Amniotic stem cell (primary cell): Measurements from ENCODE around the gene KCTD1.
"Not testable (repeated sequence)": the region's sequence is repeated elsewhere in the genome, so short reads cannot be mapped to it uniquely, and the experiment has no call there.

Source experiments
- DNase-seq: peaks from one replicate; lab custom pipeline; 2025; lab: John Stamatoyannopoulos, UW

The KCTD1 gene

DNA sequence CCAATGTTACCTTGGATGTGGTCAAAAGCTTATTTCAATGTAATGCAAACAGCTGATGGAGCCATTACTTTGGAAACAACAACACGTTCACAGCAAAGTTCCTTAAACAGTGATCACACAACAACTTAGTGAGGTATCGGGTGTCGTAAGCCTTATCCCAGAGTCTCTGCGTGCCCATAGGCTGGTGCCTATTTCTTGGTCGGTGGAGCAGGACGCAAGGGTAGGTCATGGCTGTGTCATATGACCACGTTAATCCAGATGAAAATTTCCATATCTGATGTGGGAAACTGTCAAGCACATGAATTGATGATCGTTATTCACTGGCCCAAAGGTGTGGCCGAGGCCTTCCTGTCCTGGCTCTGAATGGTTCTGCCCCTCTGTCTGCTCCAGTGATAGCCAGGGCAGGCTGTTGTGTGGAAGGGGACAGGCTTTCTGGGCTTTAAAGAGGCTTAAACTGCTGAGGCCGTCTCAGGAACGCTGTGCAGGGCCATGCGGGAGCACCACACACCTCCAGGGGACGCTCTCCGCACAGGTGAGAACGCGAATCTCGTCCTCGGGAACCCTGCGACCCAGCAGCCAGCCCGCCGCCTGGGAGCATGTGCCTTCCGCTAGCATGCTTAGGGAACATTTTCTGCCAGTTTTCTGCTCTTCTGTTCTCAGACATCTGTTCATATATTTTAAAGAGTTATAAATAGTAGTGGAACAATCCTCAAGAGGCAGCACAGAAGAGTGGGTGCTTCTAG is 90.6 kb downstream of the KCTD1 start:
- DNase-seq: no peak

- no peak for DNase-seq
Observed at GRCh38 chr18:26457195-26457594, 91.2 kb downstream of the KCTD1 start.

DNA sequence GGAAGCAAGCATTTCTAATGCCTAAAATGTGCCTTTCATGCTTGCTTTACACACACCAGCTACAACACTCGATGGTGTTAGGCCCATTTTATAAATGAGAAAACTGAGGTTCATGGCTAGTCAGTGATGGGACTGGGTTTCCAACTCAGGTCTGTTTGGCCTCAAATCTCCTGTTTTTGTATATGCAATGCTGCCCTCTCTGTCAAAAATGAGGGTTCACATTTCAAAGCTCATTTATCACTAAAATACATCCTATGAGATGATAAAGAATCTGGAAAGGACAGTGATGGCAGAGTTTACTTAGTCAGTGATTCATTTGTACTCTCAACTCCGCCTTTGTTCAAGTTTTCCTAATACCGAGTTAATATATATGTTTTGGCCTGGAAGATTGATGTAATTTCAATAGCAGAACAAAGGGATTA is 92.3 kb downstream of the KCTD1 start:
- no peak for DNase-seq

DNA sequence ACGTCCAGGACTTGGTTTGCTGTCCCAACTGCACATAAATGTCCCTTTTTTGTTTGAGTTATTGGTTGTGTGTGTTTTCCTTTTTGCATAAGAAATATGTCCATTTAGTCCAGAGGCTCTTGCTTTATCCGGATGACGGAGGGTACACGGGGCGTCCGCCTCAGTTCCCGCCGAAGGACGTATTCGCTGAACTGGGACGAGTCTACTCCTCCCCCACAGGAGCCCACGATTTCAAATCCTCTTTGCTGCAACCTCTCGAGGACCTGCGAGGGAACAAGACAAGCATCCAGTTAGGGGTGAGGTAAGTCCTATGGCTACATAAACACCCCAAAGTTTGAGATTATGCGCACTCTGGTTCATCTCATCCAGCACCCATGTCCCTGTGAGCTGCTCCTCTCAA is 92.7 kb downstream of the KCTD1 start:
- no peak for DNase-seq

DNA sequence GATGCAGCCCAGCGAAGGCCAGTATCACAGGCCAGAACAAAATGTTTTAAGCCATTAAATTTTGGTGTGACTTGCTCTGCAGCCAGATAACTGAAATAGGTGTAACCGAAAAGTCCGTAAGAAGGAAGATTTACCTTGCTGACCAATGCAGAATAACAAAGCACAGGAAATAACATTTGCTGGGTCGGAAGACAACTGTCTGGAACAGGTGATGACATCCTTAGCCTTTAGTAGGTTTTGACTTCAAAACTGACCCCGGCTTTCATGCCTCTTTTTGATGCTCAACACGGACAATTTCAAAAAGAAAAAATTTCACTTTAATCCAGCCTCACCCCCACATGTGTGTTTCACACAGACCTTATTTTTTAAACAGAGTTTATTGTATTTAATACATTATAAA is 93.7 kb downstream of the KCTD1 start:
- DNase-seq: no peak

GRCh38 chr18:26454192-26454591 is 94.2 kb downstream of the KCTD1 start:
- no peak for DNase-seq

DNA sequence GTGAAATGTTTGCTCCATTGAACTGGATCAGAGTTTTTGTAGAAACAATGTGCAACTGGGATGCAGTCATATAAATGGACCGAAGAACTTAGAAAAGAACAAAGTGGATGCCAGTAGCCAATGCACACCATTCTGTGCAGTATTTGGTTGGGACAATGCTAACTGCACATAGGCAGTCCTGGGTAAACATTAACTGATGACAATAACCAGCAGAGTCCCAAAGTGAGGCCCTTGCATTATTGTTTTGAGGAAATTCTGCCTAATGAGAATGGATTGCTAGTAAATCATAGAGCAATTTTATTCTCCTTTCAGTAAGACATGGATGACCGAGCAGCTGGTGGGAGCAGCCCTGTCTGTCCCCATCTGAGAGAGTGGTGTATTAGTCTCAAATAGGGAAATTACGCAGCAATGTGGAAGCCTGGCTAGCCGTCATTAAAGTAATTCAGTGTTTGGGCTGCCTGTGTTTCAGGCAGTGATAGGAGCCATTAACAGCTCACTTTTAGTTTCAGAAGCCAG is 94.9 kb downstream of the KCTD1 start:
- no peak for DNase-seq

DNA sequence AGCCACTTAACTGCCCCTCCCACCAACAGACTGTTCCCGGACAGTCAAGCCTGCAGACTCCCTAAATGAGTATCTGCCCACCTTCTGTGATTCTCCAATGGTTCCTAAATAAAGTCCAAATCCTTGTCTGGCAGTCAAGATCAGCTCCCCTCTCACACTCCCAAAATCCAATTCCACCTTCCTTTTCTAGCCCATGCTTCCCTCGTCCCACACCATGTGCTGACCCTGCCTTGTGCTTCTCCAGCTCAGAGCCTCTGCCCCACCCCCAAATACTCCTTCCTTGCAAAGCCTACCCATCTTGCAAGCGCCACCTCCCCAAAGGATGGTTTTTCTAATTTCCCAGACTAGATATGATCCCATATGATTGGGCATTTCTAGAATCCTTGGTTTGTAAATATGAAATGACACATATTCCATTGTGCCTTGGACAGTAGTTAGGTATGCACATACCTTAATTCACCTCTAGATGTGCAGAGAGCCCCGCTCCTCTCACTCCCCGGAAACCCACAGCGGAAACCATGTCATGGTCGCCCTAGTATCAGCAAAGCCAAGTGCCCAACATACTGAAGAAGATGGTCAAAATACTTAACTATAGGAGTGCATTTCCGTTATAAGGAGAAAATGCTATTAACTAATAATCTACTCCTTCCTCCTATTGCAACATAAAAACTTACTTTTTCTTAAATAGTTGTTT is 97.2 kb downstream of the KCTD1 start:
- no peak for DNase-seq

GRCh38 chr18:26448714-26449159 is 99.6 kb downstream of the KCTD1 start:
- no peak for DNase-seq

- DNase-seq: no peak
Observed at GRCh38 chr18:26443853-26444252, 104.5 kb downstream of the KCTD1 start.

DNA sequence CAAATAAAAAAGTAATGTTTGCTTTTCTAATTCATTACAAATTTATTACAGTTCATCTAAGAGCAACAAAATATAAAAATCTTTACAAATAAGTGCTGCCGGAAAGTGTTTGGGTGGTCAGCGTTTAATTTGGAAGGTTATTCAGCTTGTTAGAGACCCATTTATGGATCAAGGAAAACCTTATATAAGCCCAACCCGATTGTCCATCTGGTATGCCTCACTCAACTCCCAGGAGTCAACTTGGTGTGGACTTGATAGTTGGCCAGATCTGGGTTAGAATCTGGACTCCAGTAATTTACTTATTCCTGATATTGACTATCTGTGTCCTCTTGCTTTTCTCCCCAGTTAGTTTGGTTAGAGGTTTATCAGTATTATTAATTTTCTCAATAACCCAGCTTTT is 106.2 kb downstream of the KCTD1 start:
- DNase-seq: no peak

DNA sequence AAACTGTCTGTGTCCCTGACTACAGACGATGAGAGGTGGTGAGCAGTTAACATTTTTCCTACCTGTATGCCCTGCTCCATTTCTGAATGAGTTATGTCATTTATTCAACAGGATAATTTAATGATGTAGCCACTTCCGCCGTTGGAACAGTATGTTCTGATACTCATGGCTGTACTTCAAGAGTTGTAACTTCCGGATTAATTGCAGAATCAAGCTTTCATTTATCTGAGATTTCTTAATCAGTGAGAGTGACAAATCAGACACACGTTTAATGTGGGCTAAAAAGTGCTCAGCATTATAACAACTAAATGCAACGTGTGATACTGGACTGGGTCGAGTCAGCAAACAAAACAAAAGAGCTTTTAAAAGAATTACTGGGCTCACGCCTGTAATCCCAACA is 107.7 kb downstream of the KCTD1 start:
- no peak for DNase-seq

- no peak for DNase-seq
Observed at GRCh38 chr18:26439537-26439936, 108.8 kb downstream of the KCTD1 start.

DNA sequence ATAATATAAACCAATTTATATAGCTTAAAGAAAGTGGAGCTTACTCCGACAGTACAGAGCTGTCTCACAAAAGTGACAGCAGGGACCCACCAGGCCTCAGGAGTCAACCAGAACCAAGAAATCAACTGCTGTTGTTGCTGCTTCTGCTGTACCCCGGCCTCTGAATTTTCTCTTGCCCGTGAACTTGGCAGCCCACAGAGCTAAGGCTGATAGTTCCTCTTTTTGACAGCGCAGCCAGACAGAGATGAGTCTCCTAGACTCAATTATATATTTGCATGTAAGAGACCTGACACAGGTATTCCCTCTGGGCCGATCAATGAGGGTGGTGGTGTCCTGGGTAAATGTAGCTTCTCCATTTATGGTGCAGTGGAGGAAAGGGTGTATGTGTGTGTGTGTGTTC is 109.4 kb downstream of the KCTD1 start:
- DNase-seq: no peak

DNA sequence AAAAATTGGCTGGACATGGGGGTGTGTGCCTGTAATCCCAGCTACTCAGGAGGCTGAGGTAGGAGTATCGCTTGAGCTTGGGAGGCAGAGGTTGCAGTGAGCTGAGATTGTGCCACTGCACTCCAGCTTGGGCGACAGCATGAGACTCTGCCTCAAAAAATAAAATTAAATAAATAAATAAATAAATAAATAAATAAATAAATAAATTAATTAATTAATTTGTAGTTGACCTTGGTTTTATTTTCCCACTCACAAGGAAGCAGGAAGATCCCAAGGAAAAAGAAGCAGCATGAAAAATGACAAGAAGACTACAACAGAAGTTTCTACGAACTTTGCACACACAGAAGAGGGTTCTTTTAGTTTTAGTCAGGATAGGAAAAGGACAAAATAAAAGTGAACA is 110.7 kb downstream of the KCTD1 start:
- not testable (repeated sequence) for DNase-seq

DNA sequence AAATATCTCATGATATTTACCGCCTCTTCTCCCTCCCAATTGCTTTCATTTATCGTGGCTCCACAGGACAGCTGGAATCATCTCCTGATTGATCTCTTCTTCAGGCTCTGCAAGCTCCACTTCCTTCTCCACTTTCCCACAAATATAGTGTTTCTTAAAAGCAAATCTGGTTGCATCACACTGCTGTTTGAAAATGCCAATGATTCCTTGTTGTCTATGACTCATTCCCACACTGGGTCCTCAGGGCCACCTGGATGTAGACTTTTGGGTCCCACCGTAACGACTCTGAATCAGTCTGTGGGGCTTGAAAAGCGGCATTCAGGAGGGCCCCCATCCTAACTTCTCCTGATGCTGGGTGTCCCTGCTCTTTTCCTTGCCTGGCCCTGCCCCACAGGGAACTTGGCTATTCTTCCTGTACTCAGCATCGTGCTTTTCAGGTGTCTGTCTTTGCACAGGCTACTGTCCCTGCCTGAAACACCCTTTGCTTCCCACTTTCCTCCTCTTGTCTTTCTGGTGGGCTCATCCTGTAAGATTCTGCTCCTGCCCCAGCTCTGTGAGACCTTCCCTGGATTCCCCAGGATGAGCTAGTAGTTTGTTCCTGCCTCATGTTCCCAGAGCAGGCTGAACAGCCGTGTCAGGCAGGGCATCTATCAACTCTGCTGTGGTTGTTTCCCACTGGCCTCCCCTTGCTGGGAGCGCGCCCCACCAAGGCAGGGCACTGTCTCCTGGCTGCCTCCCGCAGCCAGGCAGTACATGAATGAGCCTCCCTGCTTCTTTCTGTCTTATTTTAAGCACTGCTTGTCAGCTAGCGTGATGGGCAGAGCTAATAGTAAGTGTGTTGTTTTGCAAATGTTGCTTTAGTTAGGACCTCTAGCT is 111.9 kb downstream of the KCTD1 start:
- DNase-seq: peak; percentile 12

GRCh38 chr18:26435415-26436095 is 112.8 kb downstream of the KCTD1 start:
- DNase-seq: no peak

GRCh38 chr18:26434887-26435286 is 113.5 kb downstream of the KCTD1 start:
- DNase-seq: no peak

DNA sequence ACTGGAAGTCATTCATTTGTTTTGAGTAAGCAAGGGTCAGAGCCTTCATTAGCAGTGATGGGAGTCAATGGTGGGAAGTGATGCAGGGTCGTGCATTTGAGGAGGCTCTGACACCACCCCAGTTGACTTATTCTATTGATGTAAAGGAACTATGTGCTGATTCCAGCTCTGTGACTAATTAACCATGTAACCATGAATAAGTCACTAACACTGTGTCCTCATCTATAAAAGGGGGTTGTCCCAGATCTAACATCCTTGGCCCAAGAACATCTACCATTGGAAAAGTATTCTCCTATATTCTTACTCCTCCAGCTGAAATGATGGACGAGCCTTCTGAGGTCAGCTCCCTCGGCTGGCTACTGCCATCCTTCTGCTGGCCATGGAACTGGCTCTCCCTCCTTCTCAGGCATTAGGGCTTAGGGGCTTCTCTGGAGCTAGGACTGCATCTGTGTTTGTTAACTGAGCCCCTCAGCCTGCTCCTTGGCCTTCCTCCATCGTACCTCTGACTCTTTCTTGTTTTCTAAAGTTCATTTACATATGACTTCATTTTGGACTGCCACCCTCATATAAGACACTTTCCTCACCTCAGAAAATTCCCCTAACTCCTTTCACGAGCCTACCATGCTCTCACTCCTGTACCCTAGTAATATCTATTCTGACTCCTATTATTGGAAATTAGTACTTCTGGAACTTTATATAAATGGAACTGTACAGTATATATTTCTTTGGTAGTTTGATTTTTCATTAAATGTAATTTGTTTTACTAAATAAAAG is 115.5 kb downstream of the KCTD1 start:
- DNase-seq: no peak

GRCh38 chr18:26429535-26430226 is 118.7 kb downstream of the KCTD1 start:
- peak; percentile 71 for DNase-seq
